ENCODE results near the gene WDR46. TPM values are rescaled to one million over a fixed set of nuclear protein-coding genes. Genes with fewer than 3 reads are reported as not detected.

WDR46 gene
- total RNA-seq, 6 experiments from 2014 or later = 13.1 to 35.2 (median 23.9) TPM

DNA sequence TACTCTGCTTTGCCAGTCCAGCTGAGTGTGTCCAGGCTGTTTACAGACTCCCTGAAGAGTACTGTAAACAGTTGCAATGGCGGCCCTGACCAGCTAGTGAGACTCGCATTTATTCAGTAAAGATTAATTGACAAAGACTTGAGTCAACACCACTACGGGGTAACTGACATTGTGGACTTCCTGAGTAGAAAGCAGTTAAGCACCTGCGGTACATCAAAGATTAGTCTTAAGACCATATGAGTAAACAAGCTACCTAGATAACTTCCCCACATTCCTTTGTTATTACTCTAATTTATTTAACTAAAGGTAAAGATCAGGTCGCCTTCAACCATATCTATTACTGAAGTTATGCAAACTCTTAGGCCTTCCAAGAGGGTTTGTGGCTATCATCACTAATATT, 30.0 kb downstream of the WDR46 start:
- Histone ChIP-seq H3K36me3 (peaks cover 0 to 34% (median 4%) of the 10 kb centered on the region in 4 donors), H3K27me3 (no peaks in the 10 kb centered on the region)

DNA sequence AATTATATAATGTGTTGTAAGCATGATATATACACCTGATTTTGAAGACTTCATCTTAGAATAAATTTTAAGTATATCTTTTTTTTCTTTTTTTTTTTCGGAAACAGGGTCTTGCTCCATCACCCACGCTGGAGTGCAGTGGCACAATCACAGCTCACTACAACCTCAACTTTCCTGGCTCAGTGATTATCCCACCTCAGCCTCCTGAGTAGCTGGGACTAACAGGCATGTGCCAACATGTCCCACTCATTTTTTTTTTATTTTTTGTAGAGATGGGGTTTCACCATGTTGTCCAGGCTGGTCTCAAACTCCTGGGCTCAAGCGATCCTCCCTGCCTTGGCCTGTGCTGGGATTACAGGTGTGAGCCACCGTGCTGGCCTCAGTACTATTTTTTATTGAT, 34.4 kb downstream of the WDR46 start:
- intact Hi-C loops (cut with DNase I) = no loop called here
- no peak overlapping the region for H3K27ac ChIP-seq
- 85% methylated on average over 4 of the region's 4 CpGs for WGBS (ENCODE audit: insufficient coverage, low coverage, low lambda C conversion rate, missing lambda C conversion rate)
- TF ChIP-seq CTCF (IDR thresholded peaks at IDR 0.05) (no peak), POLR2A (IDR thresholded peaks at IDR 0.05) (no peak)
- H3K27me3 ChIP-seq = no peaks in the 10 kb centered on the region
- peaks cover 0 to 8% (median 0%) of the 10 kb centered on the region in 4 donors for H3K36me3 ChIP-seq
- DNase-seq = no peak
- H3K4me3 ChIP-seq = no peak overlapping the region
- no peaks in the 10 kb centered on the region for H3K9me3 ChIP-seq
- H3K4me1 ChIP-seq = peaks cover 0 to 9% (median 4%) of the 10 kb centered on the region in 4 donors
- no peak for ATAC-seq

More for the DNA sequence above, 30.0 kb downstream of the WDR46 start:
- DNase-seq = no peak
- Histone ChIP-seq H3K4me3 (no peak overlapping the region), H3K9me3 (no peaks in the 10 kb centered on the region), H3K27ac (no peak overlapping the region), H3K4me1 (no peaks in the 10 kb centered on the region)
- ATAC-seq = no peak
- TF ChIP-seq POLR2A (IDR thresholded peaks at IDR 0.05) = no peak
- TF ChIP-seq CTCF (IDR thresholded peaks at IDR 0.05) = no peak
- WGBS (ENCODE audit: insufficient coverage, low coverage, low lambda C conversion rate, missing lambda C conversion rate) = 90% methylated on average over 5 of the region's 5 CpGs
- intact Hi-C loops (cut with DNase I) = no loop called here

GRCh38 chr6:33252759-33253158, 36.3 kb downstream of the WDR46 start:
- H3K27ac ChIP-seq = no peak overlapping the region
- peaks cover 0 to 17% (median 7%) of the 10 kb centered on the region in 4 donors for H3K4me1 ChIP-seq
- H3K4me3 ChIP-seq = no peak overlapping the region
- DNase-seq (no peak), ATAC-seq (no peak)
- no peaks in the 10 kb centered on the region for H3K9me3 ChIP-seq
- intact Hi-C loops (cut with DNase I) = no loop called here
- no peaks in the 10 kb centered on the region for H3K27me3 ChIP-seq
- peaks cover 0 to 5% (median 0%) of the 10 kb centered on the region in 4 donors for H3K36me3 ChIP-seq
- no peak for TF ChIP-seq POLR2A (IDR thresholded peaks at IDR 0.05)
- TF ChIP-seq CTCF (IDR thresholded peaks at IDR 0.05) = no peak

DNA sequence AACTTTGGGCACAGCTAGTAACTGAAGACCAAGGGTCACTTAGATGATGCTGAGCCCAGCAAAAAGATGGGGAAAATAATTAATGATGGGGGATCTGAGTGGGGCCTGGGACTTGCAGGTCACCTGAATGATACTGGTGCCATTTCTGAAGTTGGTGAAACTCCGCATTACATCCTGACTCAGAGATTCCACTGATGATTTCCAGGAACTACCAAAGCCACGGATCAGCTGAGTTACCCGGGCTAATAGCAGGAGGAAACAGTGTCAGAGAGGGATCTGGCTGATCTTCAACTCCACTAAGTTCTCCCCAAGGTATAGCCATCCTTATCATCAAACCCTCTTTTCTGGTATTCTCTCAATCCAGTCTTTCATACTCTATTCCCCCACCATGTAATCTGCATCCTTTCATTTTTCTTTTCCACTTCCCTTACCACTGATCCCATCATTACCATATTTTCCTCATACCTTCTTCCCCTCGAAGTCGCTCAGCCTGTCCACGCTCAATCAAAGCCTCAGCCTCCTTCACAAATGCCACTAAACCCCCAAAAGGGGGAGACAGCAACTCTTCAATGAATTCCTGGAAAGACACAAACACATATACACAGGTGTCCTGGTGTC, 37.5 kb downstream of the WDR46 start:
- 90% methylated on average over 3 of the region's 6 CpGs for WGBS (ENCODE audit: insufficient coverage, low coverage, low lambda C conversion rate, missing lambda C conversion rate)
- Histone ChIP-seq H3K27me3 (no peaks in the 10 kb centered on the region), H3K4me3 (no peak overlapping the region), H3K27ac (no peak overlapping the region), H3K36me3 (peaks cover 0 to 5% (median 0%) of the 10 kb centered on the region in 4 donors), H3K9me3 (no peaks in the 10 kb centered on the region), H3K4me1 (peaks cover 0 to 17% (median 7%) of the 10 kb centered on the region in 4 donors)
- DNase-seq (no peak), ATAC-seq (no peak)
- TF ChIP-seq CTCF (IDR thresholded peaks at IDR 0.05) (no peak), POLR2A (IDR thresholded peaks at IDR 0.05) (no peak)
- intact Hi-C loops (cut with DNase I) = no loop called here
